ENCODE data around the gene EXOC5.

GRCh38 chr14:57295239-57295638 is 26.5 kb upstream of the EXOC5 start:
- TF ChIP-seq POLR2A (IDR thresholded peaks at IDR 0.05): no peak
- TF ChIP-seq, protein P1, sequence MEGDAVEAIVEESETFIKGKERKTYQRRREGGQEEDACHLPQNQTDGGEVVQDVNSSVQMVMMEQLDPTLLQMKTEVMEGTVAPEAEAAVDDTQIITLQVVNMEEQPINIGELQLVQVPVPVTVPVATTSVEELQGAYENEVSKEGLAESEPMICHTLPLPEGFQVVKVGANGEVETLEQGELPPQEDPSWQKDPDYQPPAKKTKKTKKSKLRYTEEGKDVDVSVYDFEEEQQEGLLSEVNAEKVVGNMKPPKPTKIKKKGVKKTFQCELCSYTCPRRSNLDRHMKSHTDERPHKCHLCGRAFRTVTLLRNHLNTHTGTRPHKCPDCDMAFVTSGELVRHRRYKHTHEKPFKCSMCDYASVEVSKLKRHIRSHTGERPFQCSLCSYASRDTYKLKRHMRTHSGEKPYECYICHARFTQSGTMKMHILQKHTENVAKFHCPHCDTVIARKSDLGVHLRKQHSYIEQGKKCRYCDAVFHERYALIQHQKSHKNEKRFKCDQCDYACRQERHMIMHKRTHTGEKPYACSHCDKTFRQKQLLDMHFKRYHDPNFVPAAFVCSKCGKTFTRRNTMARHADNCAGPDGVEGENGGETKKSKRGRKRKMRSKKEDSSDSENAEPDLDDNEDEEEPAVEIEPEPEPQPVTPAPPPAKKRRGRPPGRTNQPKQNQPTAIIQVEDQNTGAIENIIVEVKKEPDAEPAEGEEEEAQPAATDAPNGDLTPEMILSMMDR (IDR thresholded peaks at IDR 0.05): no peak
- no peak for TF ChIP-seq EP300 (IDR thresholded peaks at IDR 0.05)

All from suprapubic skin (tissue), 3 donors.